ENCODE data around the gene EPN3. TPM values are rescaled to one million over a fixed set of nuclear protein-coding genes. Genes with fewer than 3 reads are reported as not detected.

Gene EPN3
- total RNA-seq, 1 experiment from 2014 or later, result 0.09 TPM

DNA sequence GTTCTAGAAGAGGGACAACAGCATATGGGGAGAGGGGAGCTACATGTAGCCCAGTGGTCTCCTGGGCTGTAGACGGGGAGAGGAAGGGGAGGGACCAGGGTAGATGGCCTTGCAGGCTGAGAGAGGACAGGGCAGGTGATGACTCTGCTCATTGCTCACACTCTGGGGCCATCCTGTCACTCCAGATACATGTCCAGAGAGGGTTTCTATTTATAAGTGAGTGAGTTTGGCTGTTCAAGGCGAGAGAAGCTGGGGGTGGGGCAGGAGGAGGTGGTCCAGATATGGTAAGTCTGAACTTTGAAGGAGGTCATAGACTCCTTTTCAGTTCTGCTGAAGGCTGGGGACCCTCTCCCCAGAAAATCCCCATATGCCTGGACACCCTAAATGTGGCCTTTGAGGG lies 50.2 kb downstream of the EPN3 start:
- ChIA-PET CTCF (no interaction called here), POLR2A (ENCODE audit: low non-redundant PET) (no interaction called here)
- Histone ChIP-seq H3K36me3 (ENCODE audit: insufficient read depth, low read length, poor library complexity, severe bottlenecking) (no peaks in the 10 kb centered on the region), H3K9me3 (ENCODE audit: low read depth, low read length, poor library complexity, severe bottlenecking) (no peaks in the 10 kb centered on the region), H3K27ac (ENCODE audit: low read depth, low read length, poor library complexity, severe bottlenecking) (no peak overlapping the region), H3K27me3 (replicated peaks; ENCODE audit: insufficient read depth, low read depth, low read length, poor library complexity) (no peaks in the 10 kb centered on the region), H3K4me3 (ENCODE audit: low read depth, low read length, poor library complexity, severe bottlenecking) (no peak overlapping the region), H3K4me1 (ENCODE audit: insufficient read depth, low read length, poor library complexity, severe bottlenecking) (no peaks in the 10 kb centered on the region)
- TF ChIP-seq, protein P1, sequence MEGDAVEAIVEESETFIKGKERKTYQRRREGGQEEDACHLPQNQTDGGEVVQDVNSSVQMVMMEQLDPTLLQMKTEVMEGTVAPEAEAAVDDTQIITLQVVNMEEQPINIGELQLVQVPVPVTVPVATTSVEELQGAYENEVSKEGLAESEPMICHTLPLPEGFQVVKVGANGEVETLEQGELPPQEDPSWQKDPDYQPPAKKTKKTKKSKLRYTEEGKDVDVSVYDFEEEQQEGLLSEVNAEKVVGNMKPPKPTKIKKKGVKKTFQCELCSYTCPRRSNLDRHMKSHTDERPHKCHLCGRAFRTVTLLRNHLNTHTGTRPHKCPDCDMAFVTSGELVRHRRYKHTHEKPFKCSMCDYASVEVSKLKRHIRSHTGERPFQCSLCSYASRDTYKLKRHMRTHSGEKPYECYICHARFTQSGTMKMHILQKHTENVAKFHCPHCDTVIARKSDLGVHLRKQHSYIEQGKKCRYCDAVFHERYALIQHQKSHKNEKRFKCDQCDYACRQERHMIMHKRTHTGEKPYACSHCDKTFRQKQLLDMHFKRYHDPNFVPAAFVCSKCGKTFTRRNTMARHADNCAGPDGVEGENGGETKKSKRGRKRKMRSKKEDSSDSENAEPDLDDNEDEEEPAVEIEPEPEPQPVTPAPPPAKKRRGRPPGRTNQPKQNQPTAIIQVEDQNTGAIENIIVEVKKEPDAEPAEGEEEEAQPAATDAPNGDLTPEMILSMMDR (conservative IDR thresholded peaks at IDR 0.05; ENCODE audit: low read depth, low read length), result no peak
- intact Hi-C loops (cut with micrococcal nuclease; ENCODE audit: unreplicated experiment), result no loop called here
- no TSS peak for BruUV-seq (replicated peaks)
- no peak for DNase-seq (ENCODE audit: low spot score)

DNA sequence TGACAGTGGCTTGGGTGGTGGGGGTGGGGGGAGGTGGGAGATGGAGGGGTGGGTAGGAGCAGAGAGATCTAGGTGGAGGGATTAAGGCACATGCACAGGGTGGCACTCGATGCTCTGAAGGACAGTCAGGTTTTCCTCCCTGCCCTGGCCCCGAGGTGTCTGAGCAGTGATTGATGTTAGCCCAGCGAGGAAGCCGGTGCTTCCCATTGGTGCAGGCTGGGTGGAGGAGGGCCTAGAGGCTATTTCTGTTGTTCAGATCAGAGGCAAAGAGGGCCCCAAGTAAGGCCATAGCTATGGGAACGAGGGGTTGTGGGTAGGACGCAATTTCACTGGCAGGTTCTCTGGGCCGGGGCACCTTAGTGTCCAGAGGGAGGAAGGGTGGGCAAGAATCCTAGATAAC lies 51.1 kb downstream of the EPN3 start:
- H3K27me3 ChIP-seq (replicated peaks; ENCODE audit: insufficient read depth, low read depth, low read length, poor library complexity), result no peaks in the 10 kb centered on the region
- no peak overlapping the region for H3K27ac ChIP-seq (ENCODE audit: low read depth, low read length, poor library complexity, severe bottlenecking)
- CTCF ChIA-PET, result no interaction called here
- TF ChIP-seq, protein P1 (conservative IDR thresholded peaks at IDR 0.05; ENCODE audit: low read depth, low read length), result no peak
- TF ChIP-seq EZH2 (IDR thresholded peaks at IDR 0.05; ENCODE audit: borderline replicate concordance, low read depth, low read length, poor library complexity, severe bottlenecking), result no peak
- intact Hi-C loops (cut with micrococcal nuclease; ENCODE audit: unreplicated experiment), result no loop called here
- POLR2A ChIA-PET (ENCODE audit: low non-redundant PET), result no interaction called here
- no peaks in the 10 kb centered on the region for H3K36me3 ChIP-seq (ENCODE audit: insufficient read depth, low read length, poor library complexity, severe bottlenecking)
- no peaks in the 10 kb centered on the region for H3K4me1 ChIP-seq (ENCODE audit: insufficient read depth, low read length, poor library complexity, severe bottlenecking)
- no peaks in the 10 kb centered on the region for H3K9me3 ChIP-seq (ENCODE audit: low read depth, low read length, poor library complexity, severe bottlenecking)
- no peak overlapping the region for H3K4me3 ChIP-seq (ENCODE audit: low read depth, low read length, poor library complexity, severe bottlenecking)
- no TSS peak for BruUV-seq (replicated peaks)
- DNase-seq (ENCODE audit: low spot score), result no peak

DNA sequence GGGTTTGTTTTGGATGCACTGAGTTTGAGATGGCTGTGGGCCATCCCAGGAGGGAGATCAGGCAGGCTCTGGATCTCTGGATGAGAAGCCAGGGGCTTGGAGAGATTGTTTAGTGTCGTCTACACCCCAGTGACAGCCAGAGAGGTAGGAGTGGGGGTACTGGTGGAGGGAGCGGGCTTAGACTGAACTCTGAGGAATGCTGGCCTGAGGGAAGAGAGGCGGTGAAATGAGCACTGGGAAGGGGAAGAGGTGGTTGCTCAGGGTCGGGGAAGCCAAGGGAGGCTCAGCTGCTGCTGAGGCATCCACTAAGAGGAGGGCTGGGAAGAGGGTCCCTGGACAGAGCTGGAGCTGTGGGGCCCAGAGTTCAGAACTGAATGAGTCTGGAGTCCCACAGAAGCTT lies 51.6 kb downstream of the EPN3 start:
- no peak for DNase-seq (ENCODE audit: low spot score)
- POLR2A ChIA-PET (ENCODE audit: low non-redundant PET), result no interaction called here
- Histone ChIP-seq H3K4me3 (ENCODE audit: low read depth, low read length, poor library complexity, severe bottlenecking) (no peak overlapping the region), H3K27ac (ENCODE audit: low read depth, low read length, poor library complexity, severe bottlenecking) (no peak overlapping the region), H3K36me3 (ENCODE audit: insufficient read depth, low read length, poor library complexity, severe bottlenecking) (no peaks in the 10 kb centered on the region), H3K27me3 (replicated peaks; ENCODE audit: insufficient read depth, low read depth, low read length, poor library complexity) (no peaks in the 10 kb centered on the region), H3K9me3 (ENCODE audit: low read depth, low read length, poor library complexity, severe bottlenecking) (no peaks in the 10 kb centered on the region), H3K4me1 (ENCODE audit: insufficient read depth, low read length, poor library complexity, severe bottlenecking) (no peaks in the 10 kb centered on the region)
- no TSS peak for BruUV-seq (replicated peaks)
- CTCF ChIA-PET, result interaction anchor here (0.5 to 0.6 kb wide), 2 partner anchors 111 to 112 kb away, joined by 3 to 5 read pairs; no protein-coding TSS in a partner anchor
- intact Hi-C loops (cut with micrococcal nuclease; ENCODE audit: unreplicated experiment), result no loop called here
- TF ChIP-seq, protein P1 (conservative IDR thresholded peaks at IDR 0.05; ENCODE audit: low read depth, low read length), result no peak
- no peak for TF ChIP-seq EZH2 (IDR thresholded peaks at IDR 0.05; ENCODE audit: borderline replicate concordance, low read depth, low read length, poor library complexity, severe bottlenecking)

Data from A673 (cell line).